ENCODE results near the gene IGIP.

Gene IGIP

DNA sequence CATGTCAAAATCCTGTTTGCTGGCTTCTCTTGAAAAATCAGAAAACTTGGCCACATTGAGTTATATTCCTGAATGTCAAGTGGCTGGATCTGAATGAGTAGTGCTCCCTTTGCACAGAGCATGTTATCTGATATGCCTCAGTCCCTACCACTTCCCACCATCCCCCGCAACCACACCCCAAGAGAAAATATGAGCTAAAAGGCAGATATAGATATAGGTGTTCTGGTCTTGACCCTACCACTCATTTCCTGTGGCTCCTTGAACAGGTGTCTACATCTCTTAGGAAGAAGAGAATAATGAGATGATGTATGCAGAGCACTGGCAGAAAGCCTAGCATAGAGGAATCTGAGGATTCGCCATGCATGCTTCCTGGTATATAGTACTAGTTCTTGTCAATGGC lies 42.6 kb downstream of the IGIP start:
- no peak for DNase-seq

DNA sequence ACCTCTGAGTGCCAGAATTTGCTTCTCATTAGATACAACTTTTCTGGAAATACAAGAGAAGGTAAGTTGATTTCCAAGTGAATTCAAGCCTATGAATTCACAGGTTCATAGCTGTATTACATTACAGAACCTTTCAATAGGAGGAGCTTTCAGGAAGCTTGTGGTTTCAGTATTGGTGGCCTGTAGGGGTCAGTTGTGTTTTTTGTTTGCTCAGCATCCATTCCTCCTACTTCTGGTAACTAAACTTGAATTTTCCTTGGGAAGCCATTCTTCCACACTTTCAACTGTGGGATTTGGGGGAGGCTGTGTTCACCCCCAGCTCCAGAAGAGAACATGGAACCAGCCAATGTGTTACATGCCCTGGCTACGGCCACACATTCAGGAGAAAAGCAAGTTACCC lies 43.7 kb downstream of the IGIP start:
- DNase-seq = no peak

DNA sequence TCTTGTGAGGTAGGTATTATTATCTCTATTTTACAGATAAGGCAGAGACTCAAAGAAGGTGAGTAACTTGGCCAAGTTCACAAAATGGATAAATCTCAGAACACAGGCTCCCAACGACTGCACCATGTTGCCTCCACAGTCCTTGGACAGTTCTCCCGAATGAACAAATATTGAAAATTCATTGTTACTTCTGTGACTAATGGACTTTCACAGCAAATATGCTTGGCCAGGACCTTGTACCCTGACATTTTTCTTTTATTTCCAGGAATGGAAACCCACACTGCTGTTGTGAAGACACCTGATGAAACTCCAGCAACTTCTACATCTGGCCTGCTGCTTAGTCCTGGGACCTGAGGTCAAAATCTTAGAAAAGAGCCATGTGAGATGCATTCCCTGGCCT lies 46.7 kb downstream of the IGIP start:
- DNase-seq = no peak

DNA sequence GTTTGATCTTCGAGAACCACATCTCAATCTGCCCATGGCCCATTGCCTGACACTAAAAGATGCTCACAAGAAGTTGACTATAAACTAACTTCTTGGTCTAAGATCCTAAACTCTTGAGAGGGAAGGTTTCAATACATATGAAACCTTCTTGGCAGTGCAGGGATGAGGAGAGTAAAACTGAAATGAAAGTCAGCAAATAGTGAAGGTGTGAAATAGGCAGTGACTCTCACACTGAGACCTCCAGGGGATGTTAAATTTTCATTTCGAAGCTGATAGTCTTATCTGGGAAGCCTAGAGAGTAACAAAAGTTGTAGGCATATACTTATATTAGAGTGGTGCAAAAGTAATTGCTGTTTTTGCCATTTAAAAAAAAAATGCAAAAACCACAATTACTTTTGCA lies 48.3 kb downstream of the IGIP start:
- no peak for DNase-seq

GRCh38 chr5:140174465-140175366 lies 49.0 kb downstream of the IGIP start, which contains the start of gene CYSTM1:
Gene CYSTM1, plus strand, starts transcription at chr5:140175188. Its CDS starts 19,278 bp downstream, at chr5:140194466.
- peak; percentile 97 for DNase-seq

DNA sequence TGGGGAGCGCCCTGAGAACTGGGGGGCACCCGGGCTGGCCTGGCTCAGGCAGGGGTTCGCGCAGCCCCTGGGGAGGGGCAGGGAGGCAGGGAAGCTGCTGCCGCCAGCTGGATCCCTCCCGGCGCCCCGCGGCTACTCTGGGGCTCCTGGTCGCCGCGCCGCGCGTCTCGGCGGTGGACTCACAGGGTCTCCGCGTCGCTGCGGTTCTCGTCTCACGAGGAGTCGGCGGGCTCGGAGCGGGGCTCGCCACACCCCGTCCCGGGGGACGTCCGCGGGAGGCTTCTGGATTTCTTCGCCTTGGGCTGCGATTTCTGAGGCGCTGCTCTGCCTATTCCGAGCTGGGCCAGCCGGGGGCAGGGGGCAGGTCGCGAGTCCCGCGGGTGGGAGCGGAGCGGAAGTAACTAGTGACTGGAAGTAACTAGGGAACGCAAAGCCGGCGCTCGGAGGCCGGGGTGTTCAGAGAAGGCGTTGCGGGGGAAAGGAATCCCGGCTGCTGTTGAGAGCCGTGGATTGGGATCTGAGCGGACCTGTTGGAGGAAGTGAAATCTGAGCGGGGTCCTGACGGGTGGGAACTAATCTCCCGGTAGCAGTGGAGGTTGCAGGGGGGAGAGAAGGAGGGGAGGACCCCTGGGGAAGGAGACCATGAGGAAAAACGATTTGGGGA lies 49.8 kb downstream of the IGIP start:
- DNase-seq = peak; percentile 79

DNA sequence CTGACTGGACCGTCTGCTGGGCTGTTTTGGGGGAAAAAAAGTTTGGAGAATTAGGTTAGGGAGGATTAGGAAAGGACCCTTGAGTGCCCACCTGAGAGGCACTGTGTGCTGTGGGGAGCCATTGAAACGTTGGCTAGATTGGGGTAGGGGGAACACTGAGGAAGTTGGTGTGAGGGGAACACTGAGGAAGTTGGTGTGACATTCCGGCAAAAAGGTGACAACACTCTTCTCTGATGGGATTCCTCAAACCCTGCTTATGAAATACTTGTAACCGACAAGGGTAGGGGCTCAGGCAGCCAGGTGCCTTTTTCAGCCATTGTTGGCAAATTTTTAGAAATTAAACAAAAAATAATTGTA lies 50.3 kb downstream of the IGIP start:
- no peak for DNase-seq

- DNase-seq = no peak
Observed at GRCh38 chr5:140178086-140178410, 52.3 kb downstream of the IGIP start.

DNA sequence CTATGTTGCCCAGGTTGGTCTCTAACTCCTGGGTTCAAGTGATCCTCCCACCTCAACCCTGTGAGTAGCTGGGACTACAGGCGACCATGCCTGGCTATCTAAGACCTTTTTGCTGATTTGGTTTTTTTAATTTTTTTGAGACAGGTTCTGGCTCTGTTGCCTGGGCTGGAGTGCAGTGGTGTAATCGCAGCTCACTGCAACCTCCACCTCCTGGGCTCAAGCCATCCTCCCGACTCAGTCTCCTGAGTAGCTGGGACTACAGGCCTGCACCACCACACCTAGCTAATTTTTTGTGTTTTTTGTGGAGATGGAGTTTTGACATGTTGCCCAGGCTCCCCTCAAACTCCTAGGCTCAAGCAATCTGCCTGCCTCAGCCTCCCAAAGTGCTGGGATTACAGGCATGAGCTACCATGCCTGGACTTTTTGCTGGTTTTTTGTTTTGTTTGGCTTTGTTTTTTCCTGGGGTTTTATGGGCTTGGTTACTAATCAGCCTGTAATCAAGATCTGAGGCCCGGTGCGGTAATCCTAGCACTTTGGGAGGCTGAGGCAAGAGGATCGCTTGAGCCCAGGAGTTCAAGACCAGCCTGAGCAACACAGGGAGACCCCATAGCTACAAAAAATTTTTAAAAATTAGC lies 52.9 kb downstream of the IGIP start:
- no peak for DNase-seq

Data from left hindlimb (tissue), 1 donor.